GM12878 (cell line): ENCODE data around the gene ZNG1B. TPM values are rescaled to one million over a fixed set of nuclear protein-coding genes. Genes with fewer than 3 reads are reported as not detected.
"Not testable (repeated sequence)": the region's sequence is repeated elsewhere in the genome, so short reads cannot be mapped to it uniquely, and the experiment has no call there.

Experiments used
- ATAC-seq: fragments of 200-7000 bp; cut with Tn5 transposase; 3 replicates; pipeline ENCODE4 v1.9.1; 2020; ENCODE audit warnings: mild to moderate bottlenecking, moderate library complexity
- BruUV-seq: library from RNA; stranded (reverse); fragments of 400-500 nt; replicated peaks from 2 replicates; lab custom pipeline; 2021; lab: Mats Ljungman, UMichigan
- CTCF ChIA-PET: fragments of 300-600 bp; sonication (Branson Sonifier 250); formaldehyde crosslinking; extraction: SDS; loops from one replicate; lab custom pipeline; 2021; ENCODE audit warnings: inconsistent platforms; lab: Yijun Ruan, JAX
- POLR2A ChIA-PET: fragments of 350-600 bp; formaldehyde crosslinking; extraction: SDS; loops from one replicate; lab custom pipeline; 2021; ENCODE audit warnings: inconsistent platforms; lab: Charles Lee
- RAD21 ChIA-PET: fragments of 300-600 bp; sonication (Branson Sonifier 250); formaldehyde crosslinking; loops from one replicate; lab custom pipeline; 2023; ENCODE audit warnings: antibody characterized with exemption; ENCODE audit not compliant: unreplicated experiment; lab: Charles Lee
- SMC1A ChIA-PET: fragments of 300-600 bp; sonication (Branson Sonifier 250); formaldehyde crosslinking; loops from one replicate; lab custom pipeline; 2023; ENCODE audit not compliant: unreplicated experiment, uncharacterized antibody; lab: Charles Lee
- DNase-seq: peaks from one replicate; pipeline ENCODE4 v3.0.0-alpha.2; 2011; ENCODE audit warnings: low read depth, low spot score
- FAIRE-seq: peaks from 3 replicates; lab custom pipeline; 2011; peaks lifted over from hg19 to GRCh38; lab: Jason Lieb, UNC
- H2AFZ ChIP-seq: 2 replicates; pipeline ENCODE4 v1.6.0; 2011; ENCODE audit warnings: low read depth, low read length, control low read depth; ENCODE audit not compliant: control insufficient read depth
- H3K27ac ChIP-seq: 2 replicates; pipeline ENCODE4 v1.5.1; 2011; ENCODE audit warnings: control low read depth; ENCODE audit not compliant: control insufficient read depth, insufficient read depth
- H3K27me3 ChIP-seq, 2 experiments: replicated peaks in 1 of 2; 2 replicates each; pipeline versions ENCODE4 v1.6.0 to v1.6.1; 2011; ENCODE audit warnings: low read length in 1 of 2; ENCODE audit not compliant: control insufficient read depth in 2 of 2, insufficient read depth in 2 of 2
- H3K36me3 ChIP-seq, 2 experiments: 2 replicates each; pipeline ENCODE4 v1.5.1; 2011; ENCODE audit warnings: low read length in 1 of 2; ENCODE audit not compliant: control insufficient read depth in 2 of 2, insufficient read depth in 2 of 2
- H3K4me1 ChIP-seq: 2 replicates; pipeline ENCODE4 v1.6.1; 2011; ENCODE audit warnings: mild to moderate bottlenecking, low read length, moderate library complexity, mixed read lengths; ENCODE audit not compliant: control insufficient read depth, insufficient read depth
- H3K4me2 ChIP-seq: 2 replicates; pipeline ENCODE4 v1.6.0; 2011; ENCODE audit warnings: control low read depth; ENCODE audit not compliant: control insufficient read depth, insufficient read depth
- H3K4me3 ChIP-seq: fragments of 200-600 bp; sonication (generic); 2 replicates; pipeline ENCODE4 v1.5.1; 2016
- H3K79me2 ChIP-seq: 2 replicates; pipeline ENCODE4 v1.6.0; 2011; ENCODE audit warnings: low read length; ENCODE audit not compliant: control insufficient read depth, insufficient read depth
- H3K9ac ChIP-seq: 2 replicates; pipeline ENCODE4 v1.8.0; 2011; ENCODE audit warnings: low read length, control low read depth, mixed read lengths; ENCODE audit not compliant: control insufficient read depth, insufficient read depth
- H3K9me3 ChIP-seq: replicated peaks from 3 replicates; pipeline ENCODE4 v1.5.1; 2011; ENCODE audit warnings: mild to moderate bottlenecking, low read length; ENCODE audit not compliant: control insufficient read depth, insufficient read depth
- H4K20me1 ChIP-seq: 2 replicates; pipeline ENCODE4 v1.6.0; 2011; ENCODE audit not compliant: control insufficient read depth, insufficient read depth
- WGBS: methylation state at CpG from one replicate; pipeline ENCODE4 v1.1.6; 2016; ENCODE audit warnings: low lambda C conversion rate; ENCODE audit not compliant: insufficient replicate concordance, insufficient coverage; ENCODE audit errors: missing lambda C conversion rate; 5-methylcytosine and 5-hydroxymethylcytosine counted together
- in situ Hi-C: fragments of 300-500 bp; cut with MboI; formaldehyde crosslinking; loops from 9 replicates; pipeline ENCODE4 v1.14.3; 2018; ENCODE audit warnings: mixed read lengths
- intact Hi-C: fragments of 100-400 bp; cut with micrococcal nuclease; formaldehyde crosslinking; loops from one replicate; pipeline ENCODE4 v1.14.2; 2022; ENCODE audit not compliant: unreplicated experiment
- polyA plus RNA-seq, 11 experiments: library from polyadenylated mRNA; depleted of rRNA in 4 of 11; unstranded in 6 of 11; stranded (reverse) in 5 of 11; fragments of >200 nt; fragmentation: Nextera tagmentation in 4 of 11; fragmentation: Illumina TruSeq in 1 of 11; extraction: Ambion mirVana in 4 of 11; extraction: Trizol in 1 of 11; gene quantifications; 1 replicate in 1 of 11; 2 replicates in 10 of 11; pipeline versions ENCODE4 v1.2.1 to v1.2.3, GENCODE V29; 2011 to 2016; ENCODE audit warnings: inconsistent platforms in 2 of 11, missing spikeins in 2 of 11, low read depth in 1 of 11
- total RNA-seq, 4 experiments: library from RNA; depleted of rRNA in 3 of 4; stranded (reverse); fragments of >200 nt in 3 of 4; fragmentation: Illumina TruSeq in 1 of 4; extraction: Trizol in 1 of 4; gene quantifications; 2 replicates each; pipeline versions ENCODE4 v1.2.1 to v1.2.3, GENCODE V29; 2013 to 2021

The ZNG1B gene
- total and polyA plus RNA-seq, 10 of the 15 experiments (the other 5 are each of a cell fraction or from before 2014, with no cell fraction given) = 42.9 to 140 (median 61.4) TPM

GRCh38 chr2:113499019-113499885, 61.8 kb downstream of the ZNG1B start:
- in situ Hi-C loops, POLR2A ChIA-PET: not testable (repeated sequence)

GRCh38 chr2:113499886-113500722, 62.6 kb downstream of the ZNG1B start:
- POLR2A ChIA-PET, H2AFZ ChIP-seq, H3K4me3 ChIP-seq, H3K9ac ChIP-seq, BruUV-seq, H3K27me3 ChIP-seq, H4K20me1 ChIP-seq, RAD21 ChIA-PET, H3K36me3 ChIP-seq, H3K27ac ChIP-seq, FAIRE-seq, H3K4me2 ChIP-seq, H3K4me1 ChIP-seq, intact Hi-C loops, H3K79me2 ChIP-seq, H3K9me3 ChIP-seq, ATAC-seq, SMC1A ChIA-PET, CTCF ChIA-PET, DNase-seq, in situ Hi-C loops: not testable (repeated sequence)
- WGBS = 6% methylated on average over 27 of the region's 56 CpGs

More at GRCh38 chr2:113499019-113499885, 61.8 kb downstream of the ZNG1B start:
- H4K20me1 ChIP-seq, intact Hi-C loops, H3K4me1 ChIP-seq, H3K79me2 ChIP-seq, FAIRE-seq, SMC1A ChIA-PET, CTCF ChIA-PET, H3K36me3 ChIP-seq, DNase-seq, RAD21 ChIA-PET, H3K4me2 ChIP-seq, H3K9me3 ChIP-seq, H3K27ac ChIP-seq, H3K27me3 ChIP-seq, H3K4me3 ChIP-seq, H2AFZ ChIP-seq, H3K9ac ChIP-seq, ATAC-seq, BruUV-seq: not testable (repeated sequence)
- 42% methylated on average over 28 of the region's 62 CpGs for WGBS

- FAIRE-seq, RAD21 ChIA-PET, intact Hi-C loops, in situ Hi-C loops, H2AFZ ChIP-seq, H4K20me1 ChIP-seq, SMC1A ChIA-PET, H3K9ac ChIP-seq, H3K27me3 ChIP-seq, H3K27ac ChIP-seq, H3K4me3 ChIP-seq, H3K4me1 ChIP-seq, POLR2A ChIA-PET, ATAC-seq, CTCF ChIA-PET, H3K9me3 ChIP-seq, H3K79me2 ChIP-seq, DNase-seq, H3K36me3 ChIP-seq, H3K4me2 ChIP-seq, BruUV-seq: not testable (repeated sequence)
- 8% methylated on average over 8 of the region's 8 CpGs for WGBS
These were observed 63.2 kb downstream of the ZNG1B start for GRCh38 chr2:113500723-113501038.
